Adrenal gland (tissue), 5 donors: ENCODE measurements around the gene PRLR.

Experiments
- POLR2A ChIP-seq, 2 donors: fragments of 450-650 bp; IDR thresholded peaks; one replicate each; pipeline ENCODE4 v1.6.1; 2017; ENCODE audit warnings: antibody characterized with exemption in 2 of 2, mild to moderate bottlenecking in 2 of 2, moderate library complexity in 1 of 2
- TF ChIP-seq, protein P1 (sequence below), 6 experiments: fragments of 450-650 bp in 4 of 6; fragments of 200-600 bp in 2 of 6; sonication (generic) in 1 of 6; IDR thresholded peaks; 1 replicate in 5 of 6; 2 replicates in 1 of 6; pipeline versions ENCODE4 v1.5.1 to v1.8.0; 2016 to 2021; ENCODE audit warnings: antibody characterized with exemption in 6 of 6, mild to moderate bottlenecking in 2 of 6, moderate library complexity in 1 of 6
- donor health status: DM: no; HTN: no; CAD: no.

DNA sequence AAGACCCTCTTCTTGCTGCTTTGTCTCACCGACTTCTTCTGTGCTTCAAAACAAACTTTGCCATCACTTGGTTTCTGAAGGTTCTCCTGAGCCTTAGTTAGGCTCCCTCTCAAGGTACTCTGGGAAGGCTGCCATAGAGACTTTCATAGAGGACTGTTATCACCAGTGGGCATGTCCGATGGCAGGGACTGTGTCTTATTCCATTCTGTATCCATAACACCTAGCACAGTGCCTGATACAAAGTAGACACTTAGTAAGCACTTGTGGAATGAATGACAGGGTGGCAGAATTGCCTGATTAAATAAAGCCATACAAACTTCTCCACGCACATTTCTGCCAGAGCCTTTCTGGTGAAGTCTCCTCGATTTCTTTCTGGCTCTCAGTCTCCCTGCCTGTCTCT lies 215.2 kb downstream of the PRLR start:
- TF ChIP-seq, protein P1, sequence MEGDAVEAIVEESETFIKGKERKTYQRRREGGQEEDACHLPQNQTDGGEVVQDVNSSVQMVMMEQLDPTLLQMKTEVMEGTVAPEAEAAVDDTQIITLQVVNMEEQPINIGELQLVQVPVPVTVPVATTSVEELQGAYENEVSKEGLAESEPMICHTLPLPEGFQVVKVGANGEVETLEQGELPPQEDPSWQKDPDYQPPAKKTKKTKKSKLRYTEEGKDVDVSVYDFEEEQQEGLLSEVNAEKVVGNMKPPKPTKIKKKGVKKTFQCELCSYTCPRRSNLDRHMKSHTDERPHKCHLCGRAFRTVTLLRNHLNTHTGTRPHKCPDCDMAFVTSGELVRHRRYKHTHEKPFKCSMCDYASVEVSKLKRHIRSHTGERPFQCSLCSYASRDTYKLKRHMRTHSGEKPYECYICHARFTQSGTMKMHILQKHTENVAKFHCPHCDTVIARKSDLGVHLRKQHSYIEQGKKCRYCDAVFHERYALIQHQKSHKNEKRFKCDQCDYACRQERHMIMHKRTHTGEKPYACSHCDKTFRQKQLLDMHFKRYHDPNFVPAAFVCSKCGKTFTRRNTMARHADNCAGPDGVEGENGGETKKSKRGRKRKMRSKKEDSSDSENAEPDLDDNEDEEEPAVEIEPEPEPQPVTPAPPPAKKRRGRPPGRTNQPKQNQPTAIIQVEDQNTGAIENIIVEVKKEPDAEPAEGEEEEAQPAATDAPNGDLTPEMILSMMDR (IDR thresholded peaks at IDR 0.05) = no peak
- no peak for TF ChIP-seq POLR2A (IDR thresholded peaks at IDR 0.05)
